Activated CD8-positive, alpha-beta T cell treated with anti-CD3 and anti-CD28 coated beads for 36 hours (primary cell): ENCODE results near the gene MAGI2. TPM values are rescaled to one million over a fixed set of nuclear protein-coding genes. Genes with fewer than 3 reads are reported as not detected.

ENCODE experiments used
- ATAC-seq: fragments of 200-7000 bp; cut with Tn5 transposase; one replicate; pipeline ENCODE4 v1.10.0; 2021; ENCODE audit warnings: mild to moderate bottlenecking, moderate library complexity
- CTCF ChIA-PET: fragments of 350-600 bp; sonication (Branson Sonifier 250); formaldehyde crosslinking; loops from one replicate; lab custom pipeline; 2021; ENCODE audit warnings: antibody characterized with exemption; lab: Charles Lee
- POLR2A ChIA-PET: fragments of 350-600 bp; sonication (Branson Sonifier 250); formaldehyde crosslinking; loops from one replicate; lab custom pipeline; 2021; ENCODE audit warnings: antibody characterized with exemption; lab: Charles Lee
- DNase-seq: peaks from one replicate; pipeline ENCODE4 v3.0.0-alpha.2; 2020
- H3K27ac Mint-ChIP-seq: one replicate; pipeline ENCODE4 v1.8.0; 2021; ENCODE audit warnings: mild to moderate bottlenecking, mixed read lengths
- H3K27me3 Mint-ChIP-seq: one replicate; pipeline ENCODE4 v1.8.0; 2021; ENCODE audit warnings: mixed read lengths
- H3K36me3 Mint-ChIP-seq: one replicate; pipeline ENCODE4 v1.8.0; 2021; ENCODE audit warnings: low read depth, mixed read lengths
- H3K4me1 Mint-ChIP-seq: one replicate; pipeline ENCODE4 v1.8.0; 2021; ENCODE audit warnings: low read depth, mixed read lengths
- H3K4me3 Mint-ChIP-seq: one replicate; pipeline ENCODE4 v1.8.0; 2021; ENCODE audit warnings: mild to moderate bottlenecking, moderate library complexity, mixed read lengths
- H3K9me3 Mint-ChIP-seq: one replicate; pipeline ENCODE4 v1.8.0; 2021; ENCODE audit warnings: mixed read lengths
- intact Hi-C: fragments of 100-400 bp; cut with micrococcal nuclease; formaldehyde crosslinking; loops from one replicate; pipeline ENCODE4 v1.10.0; 2022
- total RNA-seq, 2 experiments: library from RNA; stranded (reverse); gene quantifications; one replicate each; pipeline ENCODE4 v1.2.3, GENCODE V29; 2021
- TF ChIP-seq, protein P1 (sequence below): fragments of 200-600 bp; IDR thresholded peaks from one replicate; pipeline ENCODE4 v1.8.0; 2022; ENCODE audit warnings: antibody characterized with exemption, mild to moderate bottlenecking

The MAGI2 gene
- total RNA-seq, 2 experiments from 2014 or later: 0.04 to 0.09 TPM

- ChIA-PET CTCF (no interaction called here), POLR2A (no interaction called here)
- Mint-ChIP-seq H3K9me3 (no peaks in the 10 kb centered on the region), H3K27me3 (peaks cover 6% of the 10 kb centered on the region), H3K27ac (no peak overlapping the region), H3K36me3 (no peaks in the 10 kb centered on the region), H3K4me1 (no peaks in the 10 kb centered on the region), H3K4me3 (no peak overlapping the region)
- TF ChIP-seq, protein P1, sequence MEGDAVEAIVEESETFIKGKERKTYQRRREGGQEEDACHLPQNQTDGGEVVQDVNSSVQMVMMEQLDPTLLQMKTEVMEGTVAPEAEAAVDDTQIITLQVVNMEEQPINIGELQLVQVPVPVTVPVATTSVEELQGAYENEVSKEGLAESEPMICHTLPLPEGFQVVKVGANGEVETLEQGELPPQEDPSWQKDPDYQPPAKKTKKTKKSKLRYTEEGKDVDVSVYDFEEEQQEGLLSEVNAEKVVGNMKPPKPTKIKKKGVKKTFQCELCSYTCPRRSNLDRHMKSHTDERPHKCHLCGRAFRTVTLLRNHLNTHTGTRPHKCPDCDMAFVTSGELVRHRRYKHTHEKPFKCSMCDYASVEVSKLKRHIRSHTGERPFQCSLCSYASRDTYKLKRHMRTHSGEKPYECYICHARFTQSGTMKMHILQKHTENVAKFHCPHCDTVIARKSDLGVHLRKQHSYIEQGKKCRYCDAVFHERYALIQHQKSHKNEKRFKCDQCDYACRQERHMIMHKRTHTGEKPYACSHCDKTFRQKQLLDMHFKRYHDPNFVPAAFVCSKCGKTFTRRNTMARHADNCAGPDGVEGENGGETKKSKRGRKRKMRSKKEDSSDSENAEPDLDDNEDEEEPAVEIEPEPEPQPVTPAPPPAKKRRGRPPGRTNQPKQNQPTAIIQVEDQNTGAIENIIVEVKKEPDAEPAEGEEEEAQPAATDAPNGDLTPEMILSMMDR: no peak
- DNase-seq: no peak
- ATAC-seq: no peak
- intact Hi-C loops: no loop called here
Measured at GRCh38 chr7:78765943-78766729, 687.3 kb downstream of the MAGI2 start.

- TF ChIP-seq, protein P1: no peak
- DNase-seq: no peak
- Mint-ChIP-seq H3K27ac (no peak overlapping the region), H3K9me3 (no peaks in the 10 kb centered on the region), H3K36me3 (no peaks in the 10 kb centered on the region), H3K27me3 (no peaks in the 10 kb centered on the region), H3K4me1 (no peaks in the 10 kb centered on the region), H3K4me3 (no peak overlapping the region)
- ChIA-PET CTCF (no interaction called here), POLR2A (no interaction called here)
- intact Hi-C loops: no loop called here
- no peak for ATAC-seq
Measured at GRCh38 chr7:78764571-78764970, 688.9 kb downstream of the MAGI2 start.

DNA sequence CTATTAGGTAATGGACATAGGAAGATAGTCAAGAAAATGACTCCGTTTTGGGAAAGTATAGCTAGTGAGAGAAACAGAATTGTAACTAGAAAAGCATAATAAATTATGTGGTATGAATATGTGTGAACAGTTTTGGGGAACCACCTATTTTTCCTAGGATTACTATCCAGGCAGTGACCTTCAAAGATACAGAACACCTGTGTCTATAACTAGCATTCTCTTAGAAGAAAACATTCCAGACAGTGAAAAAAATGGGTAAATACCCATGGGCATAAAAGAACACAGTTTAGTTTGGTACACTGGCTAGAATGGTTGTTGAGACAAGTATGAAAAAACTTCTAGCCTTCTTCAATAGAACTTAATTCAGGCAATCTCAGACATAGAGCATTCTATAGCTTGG lies 690.8 kb downstream of the MAGI2 start:
- Mint-ChIP-seq H3K27me3 (no peaks in the 10 kb centered on the region), H3K9me3 (no peaks in the 10 kb centered on the region), H3K4me3 (no peak overlapping the region), H3K36me3 (no peaks in the 10 kb centered on the region), H3K4me1 (no peaks in the 10 kb centered on the region), H3K27ac (no peak overlapping the region)
- ChIA-PET CTCF (no interaction called here), POLR2A (no interaction called here)
- no peak for DNase-seq
- intact Hi-C loops: no loop called here
- no peak for ATAC-seq
- TF ChIP-seq, protein P1: no peak

- CTCF ChIA-PET: no interaction called here
- POLR2A ChIA-PET: no interaction called here
- H3K27ac Mint-ChIP-seq: no peak overlapping the region
- no peak for ATAC-seq
- no peaks in the 10 kb centered on the region for H3K4me1 Mint-ChIP-seq
- intact Hi-C loops: no loop called here
- H3K27me3 Mint-ChIP-seq: no peaks in the 10 kb centered on the region
- no peak overlapping the region for H3K4me3 Mint-ChIP-seq
- H3K9me3 Mint-ChIP-seq: no peaks in the 10 kb centered on the region
- DNase-seq: no peak
- TF ChIP-seq, protein P1: no peak
- no peaks in the 10 kb centered on the region for H3K36me3 Mint-ChIP-seq
Measured at GRCh38 chr7:78760620-78761355, 692.7 kb downstream of the MAGI2 start.

DNA sequence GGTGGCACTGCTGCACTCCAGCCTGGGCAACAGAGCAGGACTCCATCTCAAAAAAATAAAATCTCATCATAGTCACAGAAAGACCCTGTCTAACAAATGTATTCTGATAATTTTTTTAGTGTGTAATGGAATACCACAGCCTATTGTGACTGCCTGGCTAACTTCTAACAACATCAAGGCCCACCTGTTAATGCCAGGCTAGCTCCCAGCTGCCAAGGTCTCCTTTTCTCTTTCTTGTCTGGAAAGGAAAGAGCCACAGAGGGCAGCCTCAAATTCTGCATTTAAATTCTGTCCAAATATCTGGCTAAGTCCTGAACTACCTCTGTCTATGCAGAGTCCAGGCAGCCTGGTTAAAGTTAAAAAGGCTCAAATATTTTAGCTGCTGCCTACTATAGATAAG lies 700.9 kb downstream of the MAGI2 start:
- Mint-ChIP-seq H3K9me3 (peaks cover 3% of the 10 kb centered on the region), H3K4me3 (no peak overlapping the region), H3K36me3 (no peaks in the 10 kb centered on the region), H3K27ac (no peak overlapping the region), H3K4me1 (no peaks in the 10 kb centered on the region), H3K27me3 (no peaks in the 10 kb centered on the region)
- ChIA-PET POLR2A (no interaction called here), CTCF (interaction anchor here (0.7 kb wide), 1 partner anchor 233 kb away, joined by 3 read pairs; no protein-coding TSS in a partner anchor)
- no peak for ATAC-seq
- intact Hi-C loops: no loop called here
- TF ChIP-seq, protein P1: no peak
- no peak for DNase-seq
